Astrocyte of the spinal cord (primary cell): ENCODE measurements around the gene PHTF1.

Source experiments
- DNase-seq: peaks from one replicate; pipeline ENCODE4 v3.0.0; 2011; ENCODE audit warnings: low read depth, low spot score
- H3K4me3 ChIP-seq: 2 replicates; pipeline ENCODE4 v1.5.1; 2011; ENCODE audit warnings: low read depth, mild to moderate bottlenecking, low read length, moderate library complexity
- in situ Hi-C: cut with HindIII; loops from 2 replicates; pipeline ENCODE4 v1.10.0; 2017; ENCODE audit warnings: low sequenced_read_pairs
- TF ChIP-seq, protein P1 (sequence below): IDR thresholded peaks from 2 replicates; pipeline ENCODE4 v1.5.1; 2012; ENCODE audit warnings: low read depth, mild to moderate bottlenecking, low read length, inconsistent platforms

The PHTF1 gene

DNA sequence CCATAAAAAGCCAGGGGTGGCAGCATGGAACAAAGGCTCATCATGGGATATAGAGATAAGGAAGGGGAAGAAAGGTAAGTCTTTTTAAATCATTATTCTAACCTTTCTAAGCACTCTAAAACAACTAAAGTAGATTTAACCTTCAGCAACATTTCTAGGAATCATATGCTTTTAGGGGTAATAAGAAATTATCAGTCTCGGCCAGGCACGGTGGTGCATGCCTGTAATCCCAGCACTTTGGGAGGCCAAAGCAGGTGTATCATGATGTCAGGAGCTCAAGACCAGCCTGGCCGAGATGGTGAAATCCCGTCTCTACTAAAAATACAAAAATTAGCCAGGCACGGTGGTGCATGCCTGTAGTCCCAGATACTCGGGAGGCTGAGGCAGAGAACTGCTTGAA lies 20.3 kb upstream of the PHTF1 start:
- in situ Hi-C loops, result no loop called here
- TF ChIP-seq, protein P1, sequence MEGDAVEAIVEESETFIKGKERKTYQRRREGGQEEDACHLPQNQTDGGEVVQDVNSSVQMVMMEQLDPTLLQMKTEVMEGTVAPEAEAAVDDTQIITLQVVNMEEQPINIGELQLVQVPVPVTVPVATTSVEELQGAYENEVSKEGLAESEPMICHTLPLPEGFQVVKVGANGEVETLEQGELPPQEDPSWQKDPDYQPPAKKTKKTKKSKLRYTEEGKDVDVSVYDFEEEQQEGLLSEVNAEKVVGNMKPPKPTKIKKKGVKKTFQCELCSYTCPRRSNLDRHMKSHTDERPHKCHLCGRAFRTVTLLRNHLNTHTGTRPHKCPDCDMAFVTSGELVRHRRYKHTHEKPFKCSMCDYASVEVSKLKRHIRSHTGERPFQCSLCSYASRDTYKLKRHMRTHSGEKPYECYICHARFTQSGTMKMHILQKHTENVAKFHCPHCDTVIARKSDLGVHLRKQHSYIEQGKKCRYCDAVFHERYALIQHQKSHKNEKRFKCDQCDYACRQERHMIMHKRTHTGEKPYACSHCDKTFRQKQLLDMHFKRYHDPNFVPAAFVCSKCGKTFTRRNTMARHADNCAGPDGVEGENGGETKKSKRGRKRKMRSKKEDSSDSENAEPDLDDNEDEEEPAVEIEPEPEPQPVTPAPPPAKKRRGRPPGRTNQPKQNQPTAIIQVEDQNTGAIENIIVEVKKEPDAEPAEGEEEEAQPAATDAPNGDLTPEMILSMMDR, result no peak
- no peak overlapping the region for H3K4me3 ChIP-seq
- DNase-seq, result no peak

- no peak overlapping the region for H3K4me3 ChIP-seq
- no peak for DNase-seq
- in situ Hi-C loops, result no loop called here
- TF ChIP-seq, protein P1, result no peak
These were observed 18.3 kb upstream of the PHTF1 start for GRCh38 chr1:113777561-113777960.

DNA sequence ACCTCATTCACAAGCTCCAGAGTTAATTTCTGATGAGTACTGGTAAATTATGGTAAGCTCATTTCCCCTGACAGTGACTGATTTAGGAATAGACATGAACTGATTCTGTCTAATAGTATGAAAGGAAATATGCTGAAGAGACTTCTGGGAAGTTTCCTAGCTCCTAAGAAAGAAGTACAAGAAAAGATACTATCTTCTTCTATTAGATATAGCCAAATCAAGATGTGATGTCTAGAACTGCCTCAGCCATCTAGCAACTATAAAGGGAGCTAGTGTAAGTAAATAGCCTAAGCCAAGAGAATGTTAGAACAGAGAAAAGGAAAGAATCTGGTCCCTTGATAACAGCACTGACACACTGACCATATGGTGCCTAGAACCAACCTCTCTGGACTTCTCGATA lies 10.7 kb upstream of the PHTF1 start:
- in situ Hi-C loops, result no loop called here
- no peak overlapping the region for H3K4me3 ChIP-seq
- TF ChIP-seq, protein P1, result no peak
- no peak for DNase-seq

DNA sequence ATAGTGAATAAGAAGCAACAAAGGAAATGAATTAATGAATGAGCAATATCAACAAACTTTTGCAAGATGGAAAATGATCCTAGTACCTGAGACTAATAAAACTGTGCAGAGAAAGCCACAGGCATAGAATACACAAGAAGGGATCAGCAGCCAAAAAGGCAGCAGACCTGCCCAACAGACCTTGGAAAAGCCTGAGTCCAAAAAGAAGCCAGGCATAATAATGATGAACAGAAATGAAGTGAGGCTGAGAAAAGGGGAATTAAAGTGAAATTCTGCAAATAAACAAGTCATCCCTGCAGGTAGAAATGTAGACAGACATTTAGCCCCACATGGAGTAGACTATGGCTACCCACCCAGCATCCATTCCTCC lies 10.3 kb upstream of the PHTF1 start:
- DNase-seq, result no peak
- TF ChIP-seq, protein P1, result no peak
- no peak overlapping the region for H3K4me3 ChIP-seq
- in situ Hi-C loops, result no loop called here

DNA sequence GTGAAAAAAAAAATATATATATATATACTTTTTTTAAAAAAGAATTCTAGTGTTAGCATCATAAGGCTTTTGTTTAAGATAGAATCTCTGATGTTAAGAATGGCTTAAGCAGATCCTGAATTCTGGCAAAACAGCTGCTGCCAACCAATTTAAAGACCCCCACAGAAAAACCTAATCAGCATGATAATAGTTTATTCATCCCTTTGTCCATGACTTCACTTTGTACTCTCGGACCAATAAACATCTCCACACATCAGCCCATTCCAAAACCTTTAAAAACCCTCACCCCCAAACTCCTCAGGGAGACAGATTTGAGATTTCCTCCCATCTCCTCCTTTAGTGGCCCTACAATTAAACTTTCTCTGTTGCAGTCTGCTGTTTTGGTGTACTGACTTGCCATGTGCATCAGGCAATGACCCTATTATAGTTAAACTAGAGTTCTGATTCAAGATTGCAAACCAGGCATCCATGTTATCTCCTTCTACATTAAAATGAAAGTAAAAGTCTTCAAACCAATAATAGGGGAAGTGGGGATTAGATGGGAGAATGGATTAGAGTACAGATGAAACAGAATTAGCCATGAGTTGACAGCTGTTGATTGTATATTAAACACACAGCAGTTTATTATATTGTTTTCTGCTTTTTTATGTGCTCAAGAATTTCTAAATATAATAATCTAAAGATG lies 9.8 kb upstream of the PHTF1 start:
- DNase-seq, result no peak
- TF ChIP-seq, protein P1, result no peak
- no peak overlapping the region for H3K4me3 ChIP-seq
- in situ Hi-C loops, result no loop called here

DNA sequence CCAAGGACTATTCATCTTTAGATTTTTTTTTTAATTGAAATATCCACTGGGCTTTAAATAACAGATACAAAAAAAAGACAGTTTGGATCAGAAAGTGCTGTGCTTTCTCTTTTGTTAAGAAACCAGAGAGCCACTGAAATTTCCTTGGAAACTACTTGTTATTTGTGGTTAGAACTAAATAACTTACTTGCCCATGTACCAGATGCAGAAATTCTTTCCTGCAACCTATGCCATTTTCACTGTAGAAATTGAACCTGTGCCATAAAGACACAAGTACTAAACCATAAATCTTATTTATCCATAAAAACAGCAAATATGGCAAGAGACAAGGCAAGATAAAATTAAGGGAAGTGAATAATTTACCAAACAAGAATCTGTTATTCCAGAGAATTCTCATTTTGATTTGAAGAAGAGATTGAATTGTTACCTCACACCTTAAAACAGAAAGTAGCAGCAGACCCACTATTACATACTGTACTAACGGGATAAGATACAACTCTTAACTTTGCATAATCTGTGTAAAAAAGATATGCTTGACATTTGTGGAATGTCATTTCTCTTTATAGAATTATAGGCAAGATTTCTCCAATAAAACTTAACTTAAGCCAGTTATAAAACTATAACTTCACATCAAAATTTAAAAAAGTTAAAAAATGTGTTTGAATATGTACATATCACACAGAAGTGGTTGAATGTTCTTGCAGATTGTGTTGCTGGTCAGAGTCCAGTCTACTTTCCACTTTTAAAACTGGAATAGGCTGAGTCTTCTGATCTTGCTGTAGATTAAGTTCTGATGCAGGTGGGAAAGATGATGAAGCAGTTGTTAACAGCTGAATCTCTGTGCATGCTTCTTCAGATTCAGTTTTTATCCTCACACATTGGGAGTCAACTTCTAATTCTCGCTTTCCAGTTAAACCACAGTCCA lies 6.3 kb upstream of the PHTF1 start:
- DNase-seq, result peak; percentile 70
- TF ChIP-seq, protein P1, result no peak

More for the DNA sequence above, 6.3 kb upstream of the PHTF1 start:
- in situ Hi-C loops, result no loop called here
- no peak overlapping the region for H3K4me3 ChIP-seq
